GM21360 (cell line): ENCODE results near the gene LYRM1.

Experiments used
- ATAC-seq: cut with Tn5 transposase; IDR thresholded peaks from one replicate; pipeline ENCODE4 v1.9.1; 2021; ENCODE audit warnings: mild to moderate bottlenecking, moderate library complexity; ENCODE audit not compliant: unreplicated experiment

Gene LYRM1

DNA sequence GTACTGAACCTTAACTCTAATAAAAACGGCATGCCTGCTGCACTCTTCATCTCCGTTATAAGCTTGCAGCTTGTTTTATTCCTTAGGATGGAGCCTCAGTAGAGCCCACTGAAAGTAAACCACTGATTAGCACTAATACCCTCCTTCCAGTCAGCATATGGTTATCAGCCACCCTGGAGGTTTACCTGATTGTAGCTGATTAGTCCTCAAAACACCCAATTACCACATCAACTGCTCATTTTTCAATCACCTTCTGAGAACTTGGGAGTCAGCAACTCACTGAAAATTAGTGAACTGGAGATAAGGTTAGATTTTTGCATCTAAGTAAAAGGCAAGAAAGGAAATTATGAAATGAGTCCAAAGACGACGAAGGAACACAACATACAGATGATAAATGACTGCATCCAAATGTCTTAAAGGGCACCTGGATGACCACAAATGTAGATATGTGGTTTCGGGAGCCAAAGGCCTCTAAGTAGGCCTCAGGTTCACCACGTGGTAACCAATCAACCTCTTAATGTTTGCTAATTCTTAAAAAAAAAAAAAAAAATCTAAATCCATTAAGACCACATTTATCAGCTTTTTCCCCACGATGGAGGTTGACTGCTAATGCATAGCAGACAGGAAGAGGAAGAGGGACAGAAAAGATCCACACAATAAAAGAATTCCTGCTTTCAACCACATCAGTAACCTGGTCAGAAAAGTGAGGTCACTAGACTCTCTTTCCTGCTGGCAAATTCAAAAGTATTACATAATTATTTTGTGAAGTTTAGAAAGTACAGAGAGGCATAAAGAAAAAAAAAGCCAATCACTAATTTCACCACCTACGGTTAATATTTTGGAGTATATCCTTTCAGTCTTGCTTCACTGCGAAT is 28.4 kb upstream of the LYRM1 start:
- no peak for ATAC-seq

DNA sequence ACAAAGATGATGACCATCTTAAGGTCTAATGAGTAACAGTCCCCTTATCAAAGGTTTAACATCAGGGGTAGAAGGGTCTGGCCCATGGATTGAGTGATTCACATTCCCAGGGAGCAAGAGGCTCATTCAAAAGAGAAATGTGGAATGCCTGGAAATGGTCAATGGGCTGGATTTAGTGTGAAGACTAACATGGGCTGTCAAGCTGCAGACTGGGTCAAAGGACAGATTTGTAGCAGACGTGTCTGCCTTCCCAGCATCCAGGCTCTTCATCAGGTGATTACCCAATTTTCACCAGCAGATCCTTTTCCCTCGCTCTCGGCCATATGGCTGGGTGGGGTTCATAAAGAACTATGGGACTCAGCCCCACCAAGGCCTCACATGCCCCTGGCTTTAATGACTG is 27.2 kb upstream of the LYRM1 start:
- ATAC-seq: no peak

DNA sequence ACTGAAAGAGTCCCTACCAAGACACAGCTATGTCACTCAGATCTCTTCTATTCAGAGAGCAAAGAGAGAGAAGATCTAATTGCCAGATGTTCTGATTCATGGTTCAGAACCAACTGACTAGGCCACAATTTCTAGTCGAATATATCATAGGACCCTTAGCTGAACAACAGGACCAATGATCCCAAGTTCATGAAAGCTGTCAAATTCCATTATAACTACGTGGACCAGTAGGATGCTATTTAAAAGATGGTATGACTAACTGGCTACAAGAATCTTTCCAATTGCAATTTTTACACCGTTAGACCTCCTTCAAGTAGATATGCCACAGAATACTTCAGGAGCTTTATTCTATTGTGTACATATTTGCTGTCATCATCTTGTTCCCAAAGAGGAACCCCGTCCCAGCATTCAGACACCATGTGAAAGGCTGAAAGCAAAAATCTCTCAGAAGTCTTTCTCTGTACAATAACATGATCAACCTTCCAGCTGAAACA is 26.4 kb upstream of the LYRM1 start:
- no peak for ATAC-seq

DNA sequence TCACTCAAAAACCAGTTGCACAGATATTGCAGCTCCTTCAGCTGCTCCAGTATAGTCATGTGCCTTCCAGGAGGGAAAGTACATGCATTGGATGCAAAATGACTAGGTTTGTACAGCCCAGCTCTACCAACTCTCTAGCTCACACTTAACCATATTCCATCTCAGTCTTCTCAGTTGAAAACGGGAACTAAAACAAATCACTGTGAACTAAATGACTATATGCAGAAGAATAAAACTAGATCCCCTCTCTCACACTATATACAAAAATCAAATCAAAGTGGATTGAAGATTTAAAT is 25.3 kb upstream of the LYRM1 start:
- no peak for ATAC-seq

DNA sequence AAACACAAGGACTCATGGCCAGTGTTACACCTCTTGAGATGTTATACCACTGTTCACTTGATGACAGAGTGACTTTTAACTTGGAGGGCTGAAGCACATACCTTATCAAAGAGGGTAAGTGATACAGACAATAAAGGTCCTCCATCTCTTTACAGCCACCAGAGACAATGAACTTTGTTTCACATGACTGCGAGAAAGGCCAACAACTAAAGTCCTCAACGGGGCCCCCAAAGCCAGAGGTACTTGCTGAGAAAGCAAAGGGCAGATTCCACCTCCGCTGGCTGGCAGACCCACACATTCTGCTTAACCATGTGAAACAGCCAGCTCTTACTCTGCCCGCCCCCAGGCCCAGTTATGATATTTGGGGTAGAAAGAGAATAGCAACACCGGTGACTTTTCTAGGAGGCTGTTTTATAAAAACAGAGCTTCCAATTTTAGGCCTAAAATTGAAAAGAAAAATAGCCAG is 21.9 kb upstream of the LYRM1 start:
- no peak for ATAC-seq

DNA sequence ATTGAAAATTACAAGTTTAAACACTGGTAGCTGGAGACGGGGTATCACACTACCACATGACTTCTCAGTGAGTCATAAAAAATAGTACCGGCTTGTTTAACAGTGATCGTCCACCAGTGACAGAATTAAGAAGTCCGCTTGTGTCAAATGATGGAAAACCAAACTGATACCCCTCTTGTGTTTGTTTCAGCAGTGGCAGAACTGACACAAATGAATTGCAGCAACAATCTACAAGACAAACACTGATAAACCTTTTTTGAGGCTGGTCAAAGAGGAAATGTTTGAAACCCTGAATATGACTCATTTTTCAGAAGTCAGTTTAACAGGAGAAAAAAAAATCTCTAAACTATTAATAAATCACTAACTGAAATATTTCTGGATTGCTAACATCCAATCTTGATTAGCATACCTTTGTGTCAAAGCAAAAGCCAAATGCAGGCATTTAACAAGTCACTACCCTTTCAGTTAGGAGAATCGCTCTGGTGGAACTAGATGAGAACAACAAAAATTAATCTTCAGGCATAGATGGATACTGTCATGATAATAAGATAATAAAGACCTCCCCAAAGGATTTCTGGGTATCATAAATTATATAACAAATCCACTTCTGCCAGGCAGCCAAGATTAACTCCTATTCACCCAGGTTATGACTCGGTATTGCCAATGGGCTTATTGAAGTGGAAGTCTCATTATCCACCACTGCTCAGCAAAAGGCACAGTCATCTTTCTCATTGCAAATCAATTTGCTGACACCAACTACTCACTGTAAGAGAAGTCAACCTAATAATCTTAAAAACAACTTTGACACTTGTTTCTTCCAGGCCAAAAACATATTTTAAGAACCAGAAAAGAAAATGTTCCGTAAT is 21.2 kb upstream of the LYRM1 start:
- no peak for ATAC-seq

DNA sequence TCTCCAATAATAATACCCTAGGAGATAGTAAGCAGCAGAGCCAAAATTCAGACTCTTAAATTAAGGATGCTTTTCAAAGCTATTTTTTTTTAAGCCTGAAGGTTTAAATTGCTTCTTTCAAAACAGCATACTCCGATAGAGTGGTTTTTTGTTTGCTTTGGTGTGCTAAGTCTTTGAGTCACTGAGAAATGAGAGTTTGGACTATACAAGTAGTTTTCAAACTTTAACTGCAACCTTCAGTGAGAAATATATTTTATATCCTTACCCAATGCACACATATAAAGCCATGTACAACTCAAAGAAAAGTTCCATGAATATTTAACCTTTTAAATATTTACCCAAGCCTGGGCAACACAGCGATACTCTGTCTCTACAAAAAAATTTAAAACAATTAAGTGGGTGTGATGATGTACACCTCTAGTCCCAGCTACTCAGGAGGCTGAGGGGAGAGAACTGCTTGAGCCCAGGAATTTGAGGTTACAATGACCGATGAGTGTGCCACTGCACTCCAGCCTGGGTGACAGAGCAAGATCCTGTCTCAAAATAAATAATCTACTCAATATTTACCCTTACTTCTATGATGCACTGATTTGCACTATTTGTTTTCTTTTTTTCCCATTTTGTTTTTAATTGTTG is 19.6 kb upstream of the LYRM1 start:
- no peak for ATAC-seq

DNA sequence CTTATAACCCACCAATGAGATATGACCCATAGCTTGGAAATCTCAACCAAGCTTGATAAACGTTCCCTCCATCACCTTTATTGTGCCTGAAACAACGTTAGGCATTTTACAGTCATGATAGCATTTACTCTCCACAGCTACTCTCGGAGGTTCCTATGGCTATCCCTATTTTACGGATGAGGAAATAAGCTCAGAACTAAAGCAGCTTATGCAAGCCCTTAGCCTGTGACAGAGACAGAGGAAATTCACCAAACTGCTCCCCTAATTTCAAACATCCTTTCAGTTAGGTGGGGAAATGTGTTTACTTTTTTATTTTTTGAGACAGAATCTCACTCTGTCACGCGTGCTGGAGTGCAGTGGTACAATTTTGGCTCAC is 19.1 kb upstream of the LYRM1 start:
- no peak for ATAC-seq

DNA sequence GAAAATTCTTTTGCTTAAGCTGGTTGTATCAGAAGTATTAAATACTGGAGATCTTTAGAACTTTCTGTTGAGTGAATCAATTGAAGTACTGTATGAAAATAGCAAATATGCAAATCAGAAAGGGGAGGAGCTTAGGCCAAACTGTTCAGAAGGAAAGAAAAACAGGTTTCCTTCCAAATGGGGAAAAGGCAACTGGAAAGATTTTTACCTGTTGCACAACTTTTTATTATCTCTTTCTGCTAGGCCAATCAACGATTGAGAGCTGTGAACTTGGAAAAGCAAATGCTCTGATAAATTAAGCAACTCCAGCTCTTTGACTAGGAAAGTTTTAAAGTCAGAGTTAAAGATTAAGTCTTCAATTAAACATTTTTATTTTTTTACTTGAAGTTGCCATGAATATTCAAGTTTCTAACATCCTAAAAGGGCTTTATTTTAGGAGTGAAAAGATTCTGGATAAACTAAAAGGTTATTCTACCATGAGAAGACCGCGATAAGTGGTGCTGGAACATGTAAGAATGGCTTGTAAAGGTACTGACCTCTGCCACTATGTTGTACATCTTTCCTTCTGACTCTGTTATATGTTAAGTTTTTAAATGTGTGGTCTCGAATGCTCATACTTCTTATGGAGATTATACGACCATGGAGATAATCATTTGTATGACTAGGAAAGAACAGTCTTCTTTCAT is 16.9 kb upstream of the LYRM1 start:
- no peak for ATAC-seq

DNA sequence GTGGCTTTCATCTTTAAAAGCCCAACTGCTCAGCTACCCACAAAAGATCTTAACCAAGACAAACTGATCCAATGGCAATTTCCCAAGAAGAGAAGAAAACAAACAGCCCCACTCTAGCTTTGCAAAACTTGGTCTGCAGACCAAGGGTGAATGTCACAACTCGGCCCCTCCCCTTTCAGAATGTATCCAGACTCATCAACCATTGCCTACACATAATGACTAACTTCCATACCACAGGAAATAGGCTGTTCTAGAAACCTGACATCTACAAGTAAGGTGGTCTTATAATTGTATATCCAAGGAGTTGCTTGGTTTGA is 16.4 kb upstream of the LYRM1 start:
- ATAC-seq: no peak

DNA sequence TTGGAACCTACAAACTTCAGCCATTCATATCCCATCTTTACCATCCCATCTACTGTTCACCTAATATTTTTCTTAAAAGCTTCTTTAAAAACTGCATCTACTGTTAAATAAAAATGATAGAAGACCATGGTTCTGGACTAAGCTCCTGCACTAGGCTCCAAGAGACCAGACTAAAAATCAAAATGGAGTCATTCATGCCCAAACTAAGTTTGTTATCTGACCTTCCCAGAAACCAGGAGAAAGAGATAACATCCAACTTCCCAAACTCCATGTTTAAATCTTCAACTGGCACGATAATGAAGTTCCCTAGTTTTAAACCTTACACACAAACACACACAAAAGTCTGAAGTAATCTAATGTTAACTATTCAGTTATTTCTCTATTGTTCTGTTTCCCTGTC is 14.3 kb upstream of the LYRM1 start:
- ATAC-seq: no peak

DNA sequence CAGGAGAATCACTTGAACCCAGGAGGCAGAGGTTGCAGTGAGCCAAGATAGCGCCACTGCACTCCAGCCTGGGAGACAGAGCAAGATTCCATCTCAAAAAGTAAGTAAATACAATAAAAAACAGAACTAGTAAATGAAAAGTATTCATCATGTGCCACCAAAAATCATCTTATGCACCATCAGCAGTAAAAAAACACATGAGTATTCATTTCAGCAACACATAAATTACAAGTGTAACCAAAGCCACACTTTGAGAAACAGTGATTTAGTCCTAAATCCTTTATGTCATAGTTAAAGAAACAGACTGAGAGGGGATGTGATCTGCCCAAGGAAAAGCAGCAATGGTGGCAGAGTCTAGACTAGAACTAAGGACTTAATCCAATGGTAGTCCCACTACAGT is 13.4 kb upstream of the LYRM1 start:
- ATAC-seq: no peak

DNA sequence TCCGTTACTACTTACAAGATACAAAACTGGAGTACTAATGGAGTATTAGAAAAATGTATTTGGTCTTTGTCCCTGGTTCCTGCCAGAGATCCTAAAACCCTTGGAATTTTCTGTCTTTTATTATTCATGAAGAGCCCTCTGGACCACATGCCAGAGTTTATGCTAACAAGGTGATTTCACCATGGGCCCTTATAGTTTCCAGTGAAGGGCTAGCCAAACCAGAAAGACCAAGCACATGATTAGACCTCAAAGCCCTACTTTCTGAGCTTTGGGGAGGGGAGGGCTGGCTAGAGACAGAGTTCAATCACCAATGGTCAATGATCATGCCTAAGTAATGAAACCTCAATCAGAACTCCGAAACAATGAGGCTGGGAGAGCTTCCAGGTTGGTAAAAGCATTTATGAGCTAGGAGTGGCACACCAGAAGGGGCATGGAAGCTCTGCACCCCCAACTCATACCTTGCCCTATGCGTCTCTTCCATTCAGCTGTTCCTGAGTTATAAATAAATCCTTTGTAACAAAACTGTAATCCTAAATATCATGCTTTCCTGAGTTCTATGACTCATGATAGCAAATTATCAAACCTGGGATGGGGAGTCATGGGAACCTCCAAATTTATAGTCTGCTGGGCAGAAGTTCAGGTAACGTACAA is 10.8 kb upstream of the LYRM1 start:
- no peak for ATAC-seq

DNA sequence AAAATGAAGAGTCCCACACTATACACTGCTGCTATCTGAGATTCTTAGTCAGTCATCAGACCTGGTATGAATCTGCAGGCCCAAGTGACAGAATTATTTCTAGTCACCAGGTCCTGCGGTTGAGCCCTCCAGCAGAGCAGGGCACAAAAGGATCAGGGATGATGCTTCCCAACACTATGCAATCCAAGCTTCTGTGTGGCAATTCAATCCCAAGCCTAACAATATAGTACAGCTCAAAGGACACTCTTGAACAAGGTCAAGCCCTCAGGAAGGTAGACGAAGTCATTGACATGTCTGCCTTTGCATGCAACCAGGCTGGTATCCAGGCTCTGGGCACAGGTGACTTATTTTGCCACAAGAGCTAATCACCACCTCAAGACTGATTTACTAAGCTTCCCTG is 6.2 kb upstream of the LYRM1 start:
- no peak for ATAC-seq

DNA sequence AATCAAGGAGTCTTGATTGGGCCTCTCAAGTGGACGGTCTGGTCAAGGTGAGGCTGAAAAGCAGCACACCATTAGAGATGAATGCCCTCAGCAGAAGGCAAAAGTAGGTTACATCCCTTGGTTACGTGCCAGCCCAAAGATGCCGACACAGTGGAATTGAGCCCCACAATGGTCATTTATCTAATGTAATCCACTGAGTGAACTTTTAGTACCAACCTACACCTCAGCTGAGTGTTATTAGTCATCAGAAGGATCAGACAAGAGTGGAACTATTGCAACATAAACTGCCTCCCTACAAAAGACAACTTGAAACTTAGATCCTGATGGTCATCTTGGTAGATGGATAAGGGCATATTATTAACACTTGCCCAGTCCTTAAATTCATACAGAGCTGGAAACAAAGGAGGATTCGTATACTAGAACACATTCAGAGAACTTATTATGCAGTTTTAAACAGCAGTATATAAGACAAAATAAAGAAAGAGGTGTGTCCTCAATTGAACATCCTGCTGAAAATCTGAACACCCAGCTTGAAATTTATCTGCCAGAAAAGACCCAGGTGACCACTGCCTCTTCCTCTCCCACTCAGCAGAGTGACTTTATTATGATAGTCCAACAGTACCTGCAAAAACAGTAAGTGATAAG is 3.2 kb upstream of the LYRM1 start:
- ATAC-seq: no peak

DNA sequence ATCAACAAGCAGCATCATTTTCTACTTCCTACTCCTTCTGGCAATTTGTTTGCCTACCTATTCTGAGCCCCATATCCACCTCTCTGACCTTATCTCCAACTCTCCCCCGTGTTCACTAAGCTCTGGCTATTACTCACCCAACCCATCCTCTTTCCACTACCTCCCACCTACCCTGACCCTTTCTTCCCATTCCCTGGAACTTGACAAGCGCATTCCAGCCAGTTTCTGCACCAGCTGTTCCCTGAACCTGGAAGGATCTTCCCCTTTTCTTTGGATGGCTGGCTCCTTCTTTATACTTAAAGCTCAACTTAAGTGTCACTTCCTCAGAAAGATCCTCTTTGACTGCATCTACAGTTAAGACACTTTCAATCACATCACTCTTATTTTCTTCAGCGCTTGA is 2.6 kb upstream of the LYRM1 start:
- no peak for ATAC-seq

DNA sequence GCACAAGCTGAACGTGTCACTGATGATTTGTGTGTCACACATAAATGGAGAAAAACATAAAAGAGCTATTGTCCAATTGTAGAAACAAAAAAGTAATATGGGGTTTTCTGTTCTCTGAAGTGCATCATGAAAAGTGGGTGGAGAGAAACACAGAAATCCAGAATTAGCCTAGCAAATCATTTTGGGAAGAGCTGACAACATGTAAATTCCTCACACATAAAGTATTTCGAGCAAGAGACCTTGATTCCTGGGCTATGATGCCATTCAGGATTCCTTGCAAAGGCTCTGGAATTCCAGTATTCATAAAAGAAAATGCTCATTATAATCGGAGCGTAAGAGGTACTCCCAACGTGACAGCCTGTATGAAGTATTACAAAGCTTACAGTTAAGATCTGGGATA is 1.5 kb upstream of the LYRM1 start:
- ATAC-seq: no peak

DNA sequence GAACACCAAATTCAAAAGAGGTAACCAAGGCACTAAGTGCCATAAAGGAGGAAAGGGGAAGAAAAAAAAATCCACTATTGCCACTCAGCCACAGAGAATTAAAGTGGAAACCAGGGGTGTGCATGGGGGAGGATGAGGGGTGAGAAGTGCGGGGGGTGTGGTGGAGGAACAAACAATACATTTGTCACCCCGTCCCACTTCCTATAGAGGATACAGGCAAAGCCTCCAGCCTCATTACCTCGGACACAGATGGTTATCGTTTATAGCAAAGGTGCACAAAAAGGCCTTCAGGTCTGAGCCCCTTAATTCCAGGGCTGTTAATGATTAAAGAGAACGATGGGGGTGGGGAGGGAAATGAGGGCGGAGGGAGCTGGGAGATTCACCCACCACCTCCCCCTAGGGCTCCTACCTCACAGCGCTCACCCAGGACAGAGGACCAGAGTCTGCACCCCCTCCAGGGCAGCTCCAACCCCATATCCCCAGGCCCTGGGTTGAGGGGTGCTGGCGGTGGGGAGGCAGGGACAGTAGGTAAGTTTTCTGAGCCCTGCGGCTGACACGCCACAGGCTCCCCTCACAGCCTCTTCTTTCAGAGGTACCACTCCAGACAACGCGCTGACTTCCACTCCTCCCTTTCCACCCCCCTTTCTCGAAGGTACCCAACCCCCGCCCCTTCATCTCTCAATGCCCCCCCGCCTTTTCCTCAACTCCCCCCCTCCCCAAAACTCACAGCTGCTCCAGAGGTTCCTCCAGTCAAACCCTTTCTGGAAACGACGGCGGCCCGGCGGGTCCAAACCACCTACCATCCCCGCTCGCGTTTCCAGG is 883 bp upstream of the LYRM1 start:
- no peak for ATAC-seq

DNA sequence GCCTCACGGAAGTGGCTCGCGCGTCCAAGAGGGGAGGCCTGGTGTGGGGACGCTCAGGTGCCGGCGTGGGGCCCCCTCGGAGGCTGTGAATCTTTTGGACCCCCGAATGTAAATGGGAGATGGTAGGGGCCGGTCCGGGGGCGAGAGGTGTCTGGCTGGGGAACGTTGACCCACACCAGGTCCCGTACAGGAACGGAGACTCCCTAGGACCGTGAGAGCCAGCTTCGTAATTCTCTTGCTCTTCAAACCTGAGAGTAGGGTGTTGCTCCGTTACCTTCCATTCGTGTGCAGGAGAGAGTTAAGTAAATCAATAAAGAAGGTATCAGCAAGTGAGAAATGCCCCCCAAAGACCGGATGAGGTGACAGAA is 481 bp downstream of the LYRM1 start:
- ATAC-seq: no peak
